Tibial nerve (tissue), 4 donors: ENCODE data around the gene DPP10. TPM values are rescaled to one million over a fixed set of nuclear protein-coding genes. Genes with fewer than 3 reads are reported as not detected.

Experiments
- DNase-seq, 2 donors: peaks; one replicate each; pipeline ENCODE4 v3.0.0-alpha.2; 2019; ENCODE audit warnings: low spot score in 2 of 2
- H3K27ac ChIP-seq, 4 donors: fragments of 200-600 bp; sonication (generic) in 3 of 4; one replicate each; pipeline ENCODE4 v1.5.1; 2017 to 2019; ENCODE audit warnings: mild to moderate bottlenecking in 1 of 4
- H3K27me3 ChIP-seq, 2 donors: fragments of 200-600 bp; sonication (generic) in 1 of 2; one replicate each; pipeline versions ENCODE4 v1.5.1 to v1.6.0; 2017 to 2019
- H3K36me3 ChIP-seq, 3 donors: fragments of 200-600 bp; sonication (generic); one replicate each; pipeline ENCODE4 v1.5.1; 2018 to 2019
- H3K4me1 ChIP-seq, 4 donors: fragments of 200-600 bp; sonication (generic) in 3 of 4; one replicate each; pipeline ENCODE4 v1.5.1; 2017 to 2019
- H3K4me3 ChIP-seq, 4 donors: fragments of 200-600 bp; sonication (generic) in 3 of 4; one replicate each; pipeline ENCODE4 v1.5.1; 2017 to 2019; ENCODE audit warnings: mild to moderate bottlenecking in 1 of 4, moderate library complexity in 1 of 4
- H3K9me3 ChIP-seq, 4 donors: fragments of 200-600 bp; sonication (generic) in 3 of 4; one replicate each; pipeline ENCODE4 v1.5.1; 2017 to 2019
- EP300 ChIP-seq, 2 donors: sonication (generic); formaldehyde crosslinking; IDR thresholded peaks; one replicate each; pipeline ENCODE4 v1.6.1; 2017; ENCODE audit warnings: antibody characterized with exemption in 2 of 2, mild to moderate bottlenecking in 1 of 2
- POLR2A ChIP-seq, 2 donors: fragments of 450-650 bp; IDR thresholded peaks; one replicate each; pipeline ENCODE4 v1.6.1; 2017; ENCODE audit warnings: antibody characterized with exemption in 2 of 2, mild to moderate bottlenecking in 2 of 2, moderate library complexity in 2 of 2
- WGBS, 2 donors: methylation state at CpG; one replicate each; pipeline ENCODE4 v1.1.5; 2018; 5-methylcytosine and 5-hydroxymethylcytosine counted together
- total RNA-seq, 4 donors: library from RNA; depleted of rRNA; stranded (reverse); fragments of >200 nt; gene quantifications; one replicate each; pipeline ENCODE4 v1.1.0, GENCODE V29; 2016
- TF ChIP-seq, protein P1 (sequence below), 5 experiments: fragments of 200-600 bp in 3 of 5; fragments of 450-650 bp in 2 of 5; sonication (generic) in 3 of 5; IDR thresholded peaks; one replicate each; pipeline ENCODE4 v1.5.1; 2016 to 2019; ENCODE audit warnings: antibody characterized with exemption in 5 of 5, mild to moderate bottlenecking in 3 of 5, moderate library complexity in 2 of 5

Gene DPP10
- total RNA-seq, 4 donors from 2014 or later, result 0.20 to 2.1 TPM; not detected in 2

DNA sequence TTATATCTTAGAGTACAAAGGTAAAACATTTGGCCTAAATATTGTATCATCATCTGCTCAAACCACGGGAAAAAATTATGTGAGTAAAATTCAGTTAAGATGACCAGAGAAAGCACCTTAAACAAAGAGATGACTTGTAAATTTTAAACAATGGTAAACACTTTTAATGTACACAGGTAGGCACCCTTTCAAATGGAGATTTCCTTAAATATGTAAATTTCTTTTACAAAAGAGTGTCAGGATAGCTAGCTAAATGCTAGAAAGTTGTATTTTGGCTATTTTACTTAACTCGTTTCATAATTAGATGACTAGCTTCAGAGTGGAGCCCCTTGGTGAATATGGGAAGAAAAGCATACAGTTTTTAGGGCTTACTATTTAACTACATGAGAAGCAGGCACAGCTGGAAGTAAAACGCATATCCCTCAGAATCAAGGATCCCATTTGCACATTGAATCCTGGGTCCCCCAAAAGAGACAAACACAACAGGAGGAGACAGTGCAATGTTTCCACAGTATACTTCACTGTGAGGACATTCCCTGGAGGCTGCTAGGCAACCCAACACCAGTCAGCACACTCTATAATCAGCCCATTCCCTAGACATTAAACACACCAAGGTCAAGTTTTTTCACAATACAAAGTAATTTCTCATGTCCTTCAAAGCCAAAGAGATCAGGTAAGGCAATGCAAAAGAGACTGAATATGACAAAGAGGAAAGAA, 1154.4 kb downstream of the DPP10 start:
- no peaks in the 10 kb centered on the region for H3K27me3 ChIP-seq
- H3K4me3 ChIP-seq, result no peak overlapping the region
- H3K9me3 ChIP-seq, result peaks cover 0 to 5% (median 0%) of the 10 kb centered on the region in 4 donors
- no peak overlapping the region for H3K27ac ChIP-seq
- WGBS, 2 donors, result 36 to 40% methylated on average over 3 of the region's 3 CpGs
- no peaks in the 10 kb centered on the region for H3K36me3 ChIP-seq
- TF ChIP-seq POLR2A (IDR thresholded peaks at IDR 0.05), result no peak
- TF ChIP-seq, protein P1, sequence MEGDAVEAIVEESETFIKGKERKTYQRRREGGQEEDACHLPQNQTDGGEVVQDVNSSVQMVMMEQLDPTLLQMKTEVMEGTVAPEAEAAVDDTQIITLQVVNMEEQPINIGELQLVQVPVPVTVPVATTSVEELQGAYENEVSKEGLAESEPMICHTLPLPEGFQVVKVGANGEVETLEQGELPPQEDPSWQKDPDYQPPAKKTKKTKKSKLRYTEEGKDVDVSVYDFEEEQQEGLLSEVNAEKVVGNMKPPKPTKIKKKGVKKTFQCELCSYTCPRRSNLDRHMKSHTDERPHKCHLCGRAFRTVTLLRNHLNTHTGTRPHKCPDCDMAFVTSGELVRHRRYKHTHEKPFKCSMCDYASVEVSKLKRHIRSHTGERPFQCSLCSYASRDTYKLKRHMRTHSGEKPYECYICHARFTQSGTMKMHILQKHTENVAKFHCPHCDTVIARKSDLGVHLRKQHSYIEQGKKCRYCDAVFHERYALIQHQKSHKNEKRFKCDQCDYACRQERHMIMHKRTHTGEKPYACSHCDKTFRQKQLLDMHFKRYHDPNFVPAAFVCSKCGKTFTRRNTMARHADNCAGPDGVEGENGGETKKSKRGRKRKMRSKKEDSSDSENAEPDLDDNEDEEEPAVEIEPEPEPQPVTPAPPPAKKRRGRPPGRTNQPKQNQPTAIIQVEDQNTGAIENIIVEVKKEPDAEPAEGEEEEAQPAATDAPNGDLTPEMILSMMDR (IDR thresholded peaks at IDR 0.05), result no peak
- TF ChIP-seq EP300 (IDR thresholded peaks at IDR 0.05), result no peak
- DNase-seq, result no peak
- no peaks in the 10 kb centered on the region for H3K4me1 ChIP-seq

DNA sequence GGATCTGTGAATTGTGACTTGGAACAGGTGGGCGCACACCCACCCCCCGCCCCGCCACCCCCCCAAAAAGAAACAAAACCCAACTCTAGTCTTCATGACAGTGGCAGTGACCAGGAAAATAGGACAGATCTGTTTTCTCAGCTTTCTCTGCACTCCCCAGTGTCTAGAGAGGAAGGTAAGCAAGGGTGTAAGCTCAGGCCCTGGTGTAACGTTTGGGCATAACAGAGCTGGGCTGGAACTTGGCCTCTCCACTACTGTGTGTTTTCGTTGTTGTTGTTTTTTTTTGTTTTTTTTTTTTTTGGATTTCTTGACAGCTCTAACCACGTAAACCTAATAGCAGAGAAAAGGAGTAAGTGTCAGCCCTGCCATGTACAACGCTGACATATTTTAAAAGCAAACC, 1160.8 kb downstream of the DPP10 start:
- H3K4me1 ChIP-seq, result no peaks in the 10 kb centered on the region
- no peaks in the 10 kb centered on the region for H3K36me3 ChIP-seq
- no peak for DNase-seq
- H3K27ac ChIP-seq, result no peak overlapping the region
- no peak for TF ChIP-seq EP300 (IDR thresholded peaks at IDR 0.05)
- no peak for TF ChIP-seq POLR2A (IDR thresholded peaks at IDR 0.05)
- TF ChIP-seq, protein P1 (IDR thresholded peaks at IDR 0.05), result no peak
- no peaks in the 10 kb centered on the region for H3K9me3 ChIP-seq
- H3K4me3 ChIP-seq, result no peak overlapping the region
- no peaks in the 10 kb centered on the region for H3K27me3 ChIP-seq
- 56 to 57% methylated on average over 7 of the region's 7 CpGs for WGBS, 2 donors

DNA sequence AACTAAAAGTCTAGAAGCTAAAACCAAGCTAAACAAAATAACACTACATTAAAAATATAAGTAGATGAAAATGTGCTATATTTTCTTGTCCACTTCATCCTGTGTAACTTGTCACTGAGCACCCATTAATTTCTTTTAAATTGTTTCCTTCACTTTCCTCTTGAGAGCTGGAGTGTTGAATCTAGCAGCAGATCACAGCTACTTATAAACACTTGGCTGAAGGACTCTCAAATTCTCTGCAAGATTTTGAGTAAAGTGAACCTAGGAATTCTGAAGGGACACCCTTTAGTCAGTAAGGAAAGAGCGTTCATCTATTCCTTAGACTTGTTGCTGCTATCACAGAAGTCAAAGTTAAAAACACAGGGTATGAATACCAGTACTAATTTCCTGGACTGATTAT, 1163.9 kb downstream of the DPP10 start:
- no peak for TF ChIP-seq EP300 (IDR thresholded peaks at IDR 0.05)
- TF ChIP-seq, protein P1 (IDR thresholded peaks at IDR 0.05), result no peak
- no peak for TF ChIP-seq POLR2A (IDR thresholded peaks at IDR 0.05)
- Histone ChIP-seq H3K36me3 (no peaks in the 10 kb centered on the region), H3K4me1 (no peaks in the 10 kb centered on the region), H3K27me3 (no peaks in the 10 kb centered on the region), H3K4me3 (no peak overlapping the region), H3K27ac (no peak overlapping the region), H3K9me3 (no peaks in the 10 kb centered on the region)
- no peak for DNase-seq
- WGBS, 2 donors, result 67 to 74% methylated on average over 1 of the region's 1 CpG

DNA sequence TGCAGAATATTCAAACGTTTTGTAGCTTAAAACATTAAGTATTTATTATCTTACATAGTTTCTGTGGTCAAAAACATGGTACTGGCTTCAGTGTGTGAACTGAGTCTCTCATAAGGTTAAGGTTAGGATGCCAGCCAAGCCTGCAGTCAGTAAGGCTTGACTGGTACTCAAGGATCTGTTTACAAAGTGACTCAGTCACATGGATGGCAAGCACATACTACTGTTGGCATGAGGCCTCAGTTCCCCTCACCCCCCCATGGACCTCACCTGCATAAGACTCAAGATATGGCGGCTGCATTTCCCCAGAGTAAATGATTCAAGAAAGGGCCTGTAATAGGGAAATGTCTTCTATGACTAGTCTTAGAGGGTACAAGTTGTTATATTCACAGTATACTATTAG, 1167.5 kb downstream of the DPP10 start:
- Histone ChIP-seq H3K36me3 (no peaks in the 10 kb centered on the region), H3K27me3 (no peaks in the 10 kb centered on the region), H3K27ac (no peak overlapping the region), H3K4me3 (no peak overlapping the region), H3K4me1 (no peaks in the 10 kb centered on the region), H3K9me3 (no peaks in the 10 kb centered on the region)
- TF ChIP-seq, protein P1 (IDR thresholded peaks at IDR 0.05), result no peak
- TF ChIP-seq POLR2A (IDR thresholded peaks at IDR 0.05) (no peak), EP300 (IDR thresholded peaks at IDR 0.05) (no peak)
- 64 to 80% methylated on average over 2 of the region's 2 CpGs for WGBS, 2 donors
- DNase-seq, result no peak

DNA sequence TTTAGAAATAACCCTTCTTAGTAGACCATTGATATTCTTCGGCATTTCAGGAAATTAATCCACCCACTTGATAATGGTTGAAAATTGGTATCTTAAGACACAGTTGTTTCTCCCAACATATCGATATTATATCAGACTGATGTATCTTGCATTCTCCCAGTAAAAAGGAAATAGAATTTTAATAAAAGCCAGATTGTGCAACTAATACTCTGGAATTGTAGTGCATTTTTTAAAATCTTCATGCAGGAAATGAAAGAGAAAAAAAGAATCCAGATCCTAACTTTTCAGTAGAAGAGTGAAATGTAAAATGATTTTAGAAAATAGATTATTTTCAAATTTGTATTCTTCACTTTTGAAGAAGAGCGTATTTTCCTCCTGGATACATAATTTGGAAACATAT, 1168.4 kb downstream of the DPP10 start:
- no peak for DNase-seq
- H3K27ac ChIP-seq, result no peak overlapping the region
- 83 to 88% methylated on average over 3 of the region's 3 CpGs for WGBS, 2 donors
- H3K36me3 ChIP-seq, result no peaks in the 10 kb centered on the region
- no peaks in the 10 kb centered on the region for H3K9me3 ChIP-seq
- H3K4me1 ChIP-seq, result no peaks in the 10 kb centered on the region
- no peak for TF ChIP-seq POLR2A (IDR thresholded peaks at IDR 0.05)
- TF ChIP-seq EP300 (IDR thresholded peaks at IDR 0.05), result no peak
- TF ChIP-seq, protein P1 (IDR thresholded peaks at IDR 0.05), result no peak
- H3K4me3 ChIP-seq, result no peak overlapping the region
- H3K27me3 ChIP-seq, result no peaks in the 10 kb centered on the region
